MM.1S (cell line): ENCODE results near the gene FCGR3A.
A peak's percentile ranks its signal among the peaks of the same experiment; 100 is the strongest.
"Not testable (repeated sequence)": the region's sequence is repeated elsewhere in the genome, so short reads cannot be mapped to it uniquely, and the experiment has no call there.

Experiments
- DNase-seq: peaks from one replicate; pipeline ENCODE4 v3.0.0-alpha.2; 2015
- H2AFZ ChIP-seq: fragments of 300-600 bp; sonication (generic); 2 replicates; pipeline ENCODE4 v1.6.0; 2016; ENCODE audit warnings: antibody characterized with exemption, low read length
- H3F3A ChIP-seq: fragments of 300-600 bp; sonication (generic); 2 replicates; pipeline ENCODE4 v1.6.1; 2016; ENCODE audit warnings: mild to moderate bottlenecking, antibody characterized with exemption, low read length, moderate library complexity, mixed read lengths; ENCODE audit not compliant: insufficient read depth
- H3K27ac ChIP-seq: fragments of 300-600 bp; sonication (generic); 2 replicates; pipeline ENCODE4 v1.5.1; 2016; ENCODE audit warnings: mild to moderate bottlenecking, low read length
- H3K27me3 ChIP-seq: fragments of 300-600 bp; sonication (generic); replicated peaks from 2 replicates; pipeline ENCODE4 v1.6.0; 2016; ENCODE audit warnings: low read length; ENCODE audit not compliant: insufficient read depth
- H3K36me3 ChIP-seq: fragments of 300-600 bp; sonication (generic); replicated peaks from 2 replicates; pipeline ENCODE4 v1.6.1; 2016; ENCODE audit warnings: mild to moderate bottlenecking, low read length, mixed read lengths; ENCODE audit not compliant: insufficient read depth
- H3K4me1 ChIP-seq: fragments of 300-600 bp; sonication (generic); 2 replicates; pipeline ENCODE4 v1.6.1; 2016; ENCODE audit warnings: low read length, mixed read lengths
- H3K4me2 ChIP-seq: fragments of 300-600 bp; sonication (generic); 2 replicates; pipeline ENCODE4 v1.6.0; 2016; ENCODE audit warnings: low read depth, low read length
- H3K4me3 ChIP-seq: fragments of 300-600 bp; sonication (generic); 2 replicates; pipeline ENCODE4 v1.5.1; 2016; ENCODE audit warnings: low read length, mixed read lengths
- H3K79me2 ChIP-seq: fragments of 300-600 bp; sonication (generic); 2 replicates; pipeline ENCODE4 v1.6.1; 2016; ENCODE audit warnings: mixed run types, low read length, mixed read lengths
- H3K9ac ChIP-seq: fragments of 300-600 bp; sonication (generic); 2 replicates; pipeline ENCODE4 v1.6.1; 2016; ENCODE audit warnings: low read length, mixed read lengths
- H3K9me2 ChIP-seq: fragments of 300-600 bp; sonication (generic); replicated peaks from 2 replicates; pipeline ENCODE4 v1.6.1; 2016; ENCODE audit warnings: mild to moderate bottlenecking, low read length, mixed read lengths; ENCODE audit not compliant: insufficient read depth
- H3K9me3 ChIP-seq: fragments of 300-600 bp; sonication (generic); replicated peaks from 2 replicates; pipeline ENCODE4 v1.6.1; 2016; ENCODE audit warnings: mild to moderate bottlenecking, low read length, mixed read lengths; ENCODE audit not compliant: insufficient read depth
- H4K20me1 ChIP-seq: fragments of 300-600 bp; sonication (generic); 2 replicates; pipeline ENCODE4 v1.6.1; 2016; ENCODE audit warnings: mild to moderate bottlenecking, low read length, moderate library complexity, mixed read lengths; ENCODE audit not compliant: insufficient read depth
- TF ChIP-seq, protein P1 (sequence below): fragments of 300-600 bp; sonication (generic); IDR thresholded peaks from 2 replicates; pipeline ENCODE4 v1.5.1; 2016; ENCODE audit warnings: antibody characterized with exemption, low read length, mixed read lengths

Gene FCGR3A

DNA sequence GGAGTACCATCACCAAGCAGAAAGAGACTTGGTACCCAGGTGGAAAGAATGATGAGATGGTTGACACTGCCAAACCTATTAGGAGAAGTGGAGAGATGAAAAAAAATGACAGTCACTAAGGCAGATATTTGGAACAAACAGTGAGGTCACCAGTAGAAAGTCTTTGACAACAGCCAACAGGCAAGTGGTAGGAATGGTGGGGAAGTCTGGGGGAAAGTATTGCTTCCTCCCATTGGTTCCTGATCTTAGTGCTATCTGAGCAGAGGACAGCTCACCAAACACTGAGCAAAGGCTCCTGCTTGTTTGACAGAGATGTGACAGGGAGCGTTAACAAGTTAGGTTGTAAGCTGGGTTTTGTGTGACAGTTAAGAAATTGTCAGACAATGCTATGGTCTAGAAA lies 6.5 kb downstream of the FCGR3A start:
- H3K4me2 ChIP-seq, H3K27ac ChIP-seq, H3K9ac ChIP-seq, H3K4me1 ChIP-seq, H3K9me3 ChIP-seq, H3K27me3 ChIP-seq, DNase-seq, H4K20me1 ChIP-seq, H2AFZ ChIP-seq, H3K4me3 ChIP-seq, H3K79me2 ChIP-seq, H3K9me2 ChIP-seq, H3K36me3 ChIP-seq: not testable (repeated sequence)
- H3F3A ChIP-seq: peaks cover 16% of the 10 kb centered on the region

DNA sequence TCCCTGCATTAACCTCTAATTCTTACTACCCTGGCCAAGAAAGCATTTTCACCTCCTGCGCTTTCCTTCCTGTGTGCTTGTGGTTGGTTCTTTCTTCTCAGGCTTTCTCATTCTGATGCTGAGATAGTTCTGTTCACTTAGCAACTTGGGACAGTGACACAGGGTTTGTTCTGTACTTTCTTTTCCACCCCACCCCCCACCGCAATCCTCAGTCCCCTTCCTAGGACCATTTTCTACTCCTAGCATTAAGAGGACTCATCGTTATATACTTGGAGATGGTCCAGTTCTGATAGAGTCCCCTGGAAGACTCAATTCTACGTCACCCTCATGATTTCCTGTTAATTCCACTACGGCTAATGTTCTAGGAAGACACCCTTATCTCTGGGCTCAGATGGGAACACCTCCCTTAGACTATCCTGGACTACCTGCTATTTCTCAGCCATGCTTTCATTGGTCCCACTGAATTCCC lies 7.5 kb downstream of the FCGR3A start:
- not testable (repeated sequence) for H3K9ac ChIP-seq, H3K27me3 ChIP-seq, H3K79me2 ChIP-seq, H3K4me2 ChIP-seq, H3K4me1 ChIP-seq, H3K4me3 ChIP-seq, DNase-seq, H2AFZ ChIP-seq, H3K9me2 ChIP-seq, H3K36me3 ChIP-seq, H3K9me3 ChIP-seq, H3K27ac ChIP-seq, H4K20me1 ChIP-seq
- peaks cover 16% of the 10 kb centered on the region for H3F3A ChIP-seq

DNA sequence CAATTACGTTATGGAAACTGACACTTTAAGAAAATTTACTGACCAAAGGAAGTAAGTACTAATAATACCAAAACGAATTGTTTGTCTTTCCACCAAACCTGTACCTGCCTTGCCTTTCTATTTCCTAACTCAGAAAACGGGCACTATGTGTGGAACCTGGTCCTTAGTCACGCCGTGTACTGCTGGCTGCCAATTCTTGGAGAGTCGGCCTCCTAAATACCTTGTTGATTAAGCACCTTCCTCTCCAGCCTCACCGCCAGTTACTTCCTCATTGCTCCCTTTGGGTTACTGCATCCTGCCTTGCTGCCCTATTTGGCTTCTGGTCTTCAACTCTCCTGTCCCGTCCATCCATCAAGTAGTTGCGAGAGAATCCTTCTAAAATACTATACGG lies 9.1 kb downstream of the FCGR3A start:
- peak overlapping the region; percentile 73 for H3K27ac ChIP-seq
- H4K20me1 ChIP-seq, H3K9me3 ChIP-seq, H3K36me3 ChIP-seq, H3K27me3 ChIP-seq, H3K4me1 ChIP-seq, DNase-seq, H3K9me2 ChIP-seq, H3K79me2 ChIP-seq: not testable (repeated sequence)
- peak overlapping the region; percentile 42 for H3K4me2 ChIP-seq
- H2AFZ ChIP-seq: 0 out of 2 replicates have a peak overlapping the region, but pooled peaks have one; percentile 54
- H3F3A ChIP-seq: peaks cover 16% of the 10 kb centered on the region
- peak overlapping the region; percentile 62 for H3K4me3 ChIP-seq
- peak overlapping the region; percentile 60; the same call in 1 of the 2 replicates for H3K9ac ChIP-seq

DNA sequence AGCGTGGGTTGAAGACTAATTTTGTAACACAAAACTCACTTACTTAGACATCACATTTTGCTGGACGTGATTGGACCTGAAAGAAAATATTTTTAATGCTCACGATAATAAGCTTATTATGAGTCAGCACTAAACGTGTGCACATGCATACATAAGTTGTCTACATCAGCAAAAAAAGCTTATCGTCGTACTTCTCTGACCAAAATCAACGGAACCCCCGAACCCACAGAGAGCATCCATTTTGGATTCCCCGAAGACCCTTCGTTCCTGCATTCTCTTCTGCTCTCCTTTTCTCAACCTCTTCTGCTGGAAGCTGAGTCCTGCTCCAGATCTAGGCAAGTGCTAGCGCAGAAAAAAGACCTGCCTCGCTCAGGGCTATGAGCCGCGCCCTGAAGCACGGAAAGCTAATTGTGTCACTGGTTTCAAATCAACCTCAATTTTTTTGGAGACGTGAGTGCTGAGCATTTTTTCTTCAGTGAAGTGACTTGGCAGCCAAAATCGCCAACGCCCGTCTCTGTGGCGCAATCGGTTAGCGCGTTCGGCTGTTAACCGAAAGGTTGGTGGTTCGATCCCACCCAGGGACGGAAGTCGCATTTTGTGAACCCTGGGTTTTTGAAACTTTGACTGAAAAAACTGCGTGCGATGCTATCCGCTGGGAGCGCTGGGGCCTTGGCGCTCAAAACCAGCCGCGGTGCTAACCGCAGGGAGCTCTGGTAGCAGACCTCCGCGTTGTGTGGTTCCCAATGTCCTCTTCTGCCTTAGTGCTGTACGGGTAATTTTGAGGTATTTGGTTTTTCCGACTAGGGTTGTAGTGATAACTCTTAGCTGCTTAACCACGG lies 9.7 kb downstream of the FCGR3A start:
- H3K79me2 ChIP-seq, H3K36me3 ChIP-seq, H4K20me1 ChIP-seq, H3K4me1 ChIP-seq, H3K9me2 ChIP-seq, H3K27me3 ChIP-seq, H3K9me3 ChIP-seq: not testable (repeated sequence)
- Histone ChIP-seq H3K4me2 (peak overlapping the region; percentile 42), H3K27ac (peak overlapping the region; percentile 73), H3F3A (peaks cover 16% of the 10 kb centered on the region), H2AFZ (peak overlapping the region; percentile 46), H3K4me3 (peak overlapping the region; percentile 62), H3K9ac (peak overlapping the region; percentile 60)
- peak; percentile 97 for DNase-seq
- TF ChIP-seq, protein P1, sequence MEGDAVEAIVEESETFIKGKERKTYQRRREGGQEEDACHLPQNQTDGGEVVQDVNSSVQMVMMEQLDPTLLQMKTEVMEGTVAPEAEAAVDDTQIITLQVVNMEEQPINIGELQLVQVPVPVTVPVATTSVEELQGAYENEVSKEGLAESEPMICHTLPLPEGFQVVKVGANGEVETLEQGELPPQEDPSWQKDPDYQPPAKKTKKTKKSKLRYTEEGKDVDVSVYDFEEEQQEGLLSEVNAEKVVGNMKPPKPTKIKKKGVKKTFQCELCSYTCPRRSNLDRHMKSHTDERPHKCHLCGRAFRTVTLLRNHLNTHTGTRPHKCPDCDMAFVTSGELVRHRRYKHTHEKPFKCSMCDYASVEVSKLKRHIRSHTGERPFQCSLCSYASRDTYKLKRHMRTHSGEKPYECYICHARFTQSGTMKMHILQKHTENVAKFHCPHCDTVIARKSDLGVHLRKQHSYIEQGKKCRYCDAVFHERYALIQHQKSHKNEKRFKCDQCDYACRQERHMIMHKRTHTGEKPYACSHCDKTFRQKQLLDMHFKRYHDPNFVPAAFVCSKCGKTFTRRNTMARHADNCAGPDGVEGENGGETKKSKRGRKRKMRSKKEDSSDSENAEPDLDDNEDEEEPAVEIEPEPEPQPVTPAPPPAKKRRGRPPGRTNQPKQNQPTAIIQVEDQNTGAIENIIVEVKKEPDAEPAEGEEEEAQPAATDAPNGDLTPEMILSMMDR: peak; percentile 17

DNA sequence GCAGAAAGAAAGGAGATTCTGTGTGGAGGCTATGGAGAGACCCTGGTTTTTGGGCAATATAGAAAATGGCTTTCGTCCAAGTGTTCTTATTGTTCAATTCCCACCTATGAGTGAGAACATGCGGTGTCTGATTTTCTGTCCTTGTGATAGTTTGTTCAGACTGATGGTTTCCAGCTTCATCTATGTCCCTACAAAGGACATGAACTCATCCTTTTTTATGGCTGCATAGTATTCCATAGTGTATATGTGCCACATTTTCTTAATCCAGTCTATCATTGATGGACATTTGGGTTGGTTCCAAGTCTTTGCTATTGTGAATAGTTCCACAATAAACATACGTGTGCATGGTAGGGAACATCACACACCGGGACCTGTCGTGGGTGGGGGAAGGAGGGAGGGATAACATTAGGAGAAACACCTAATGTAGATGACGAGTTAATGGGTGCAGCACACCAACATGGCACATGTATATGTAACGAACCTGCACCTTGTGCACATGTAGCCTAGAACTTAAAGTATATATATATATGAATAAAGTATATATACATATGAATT lies 10.6 kb downstream of the FCGR3A start:
- peak overlapping the region; percentile 62; the same call in 1 of the 2 replicates for H3K4me3 ChIP-seq
- not testable (repeated sequence) for H2AFZ ChIP-seq, H3K9me2 ChIP-seq, H3K36me3 ChIP-seq, H3K79me2 ChIP-seq, H3K9me3 ChIP-seq, H3K27ac ChIP-seq, DNase-seq, H3K9ac ChIP-seq, H3K27me3 ChIP-seq, H4K20me1 ChIP-seq, H3K4me1 ChIP-seq
- H3F3A ChIP-seq: peaks cover 16% of the 10 kb centered on the region
- H3K4me2 ChIP-seq: peak overlapping the region; percentile 42; the same call in 1 of the 2 replicates

DNA sequence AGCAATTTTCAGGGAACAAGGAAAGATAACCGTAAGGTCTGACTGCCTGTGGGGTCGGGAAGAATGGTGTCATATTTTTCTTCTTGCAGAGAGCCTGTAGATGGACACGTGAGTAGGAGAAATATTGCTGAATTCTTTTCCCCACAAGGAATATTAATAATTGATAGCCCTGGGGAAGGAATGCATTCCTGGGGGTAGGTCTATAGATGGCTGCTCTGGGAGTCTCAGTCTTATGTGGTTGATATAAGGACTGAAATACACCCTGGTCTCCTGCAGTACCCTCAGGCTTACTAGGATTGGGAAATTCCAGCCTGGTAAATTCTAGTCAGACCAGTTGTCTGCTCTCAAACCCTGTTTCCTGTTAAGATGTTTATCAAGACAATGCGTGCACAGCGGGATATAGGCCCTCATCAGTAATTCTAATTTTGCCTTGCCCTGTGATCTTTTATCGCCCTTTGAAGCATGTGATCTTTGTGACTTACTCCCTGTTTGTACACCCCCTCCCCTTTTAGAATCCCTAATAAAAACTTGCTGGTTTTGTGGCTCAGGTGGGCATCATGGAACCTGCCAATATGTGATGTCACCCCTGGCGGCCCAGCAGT lies 12.4 kb downstream of the FCGR3A start:
- peaks cover 17% of the 10 kb centered on the region for H3F3A ChIP-seq
- not testable (repeated sequence) for H3K27ac ChIP-seq, H3K4me2 ChIP-seq, H3K9ac ChIP-seq, H3K36me3 ChIP-seq, H2AFZ ChIP-seq, H3K27me3 ChIP-seq, H3K4me3 ChIP-seq, H3K9me3 ChIP-seq, H3K79me2 ChIP-seq, H3K4me1 ChIP-seq, H4K20me1 ChIP-seq, H3K9me2 ChIP-seq, DNase-seq
